ENCODE data around the gene LY6G6F.

Gene LY6G6F

GRCh38 chr6:31692353-31692752, 14.3 kb upstream of the LY6G6F start:
- no peak overlapping the region for H3K4me2 ChIP-seq
- H3K9ac ChIP-seq: no peak overlapping the region
- peaks cover 96 to 100% (median 98%) of the 10 kb centered on the region in 11 experiments for H3K36me3 ChIP-seq
- peaks cover 0 to 42% (median 11%) of the 10 kb centered on the region in 11 experiments; a peak in 14 of 22 replicates for H4K20me1 ChIP-seq
- TF ChIP-seq Cebpa-rat (IDR thresholded peaks at IDR 0.05): no peak
- no peaks in the 10 kb centered on the region for H3K27me3 ChIP-seq
- H3K27ac ChIP-seq: no peak overlapping the region
- peaks cover 0 to 30% (median 12%) of the 10 kb centered on the region in 10 experiments; a peak in 12 of 20 replicates for H3K4me1 ChIP-seq
- no peak overlapping the region for H3K4me3 ChIP-seq
- no peaks in the 10 kb centered on the region for H3K9me3 ChIP-seq (replicated peaks in 1 of 11)

DNA sequence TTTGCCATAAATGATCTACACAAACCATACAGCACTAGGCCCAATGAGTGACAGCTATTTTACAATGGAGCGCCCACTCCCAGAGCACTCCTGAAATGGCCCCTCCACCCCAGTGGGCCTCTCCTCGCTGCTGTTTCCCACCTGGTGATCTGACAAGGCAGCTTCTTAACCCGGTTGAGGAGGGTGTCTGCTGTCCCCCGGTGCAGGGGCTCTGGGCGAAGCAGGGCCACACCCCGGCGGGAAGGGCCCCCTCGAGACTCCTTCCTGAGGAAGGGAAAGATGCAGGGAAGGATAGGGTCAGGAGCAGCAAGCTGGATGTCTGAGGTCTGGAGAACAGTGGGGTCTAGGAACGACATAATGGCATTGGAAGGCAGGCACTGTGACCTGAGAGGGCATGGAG, 13.8 kb upstream of the LY6G6F start:
- no peak overlapping the region for H3K4me3 ChIP-seq
- peaks cover 0 to 42% (median 15%) of the 10 kb centered on the region in 11 experiments; a peak in 16 of 22 replicates for H4K20me1 ChIP-seq
- peaks cover 0 to 36% (median 12%) of the 10 kb centered on the region in 10 experiments; a peak in 14 of 20 replicates for H3K4me1 ChIP-seq
- H3K27ac ChIP-seq: no peak overlapping the region
- H3K9me3 ChIP-seq (replicated peaks in 1 of 11): no peaks in the 10 kb centered on the region
- TF ChIP-seq Cebpa-rat (IDR thresholded peaks at IDR 0.05): no peak
- H3K36me3 ChIP-seq: peaks cover 96 to 100% (median 98%) of the 10 kb centered on the region in 11 experiments
- peak overlapping the region in 1 of 11 experiments; percentile 29; a peak in 1 of 22 replicates for H3K9ac ChIP-seq
- H3K27me3 ChIP-seq: no peaks in the 10 kb centered on the region
- no peak overlapping the region for H3K4me2 ChIP-seq

DNA sequence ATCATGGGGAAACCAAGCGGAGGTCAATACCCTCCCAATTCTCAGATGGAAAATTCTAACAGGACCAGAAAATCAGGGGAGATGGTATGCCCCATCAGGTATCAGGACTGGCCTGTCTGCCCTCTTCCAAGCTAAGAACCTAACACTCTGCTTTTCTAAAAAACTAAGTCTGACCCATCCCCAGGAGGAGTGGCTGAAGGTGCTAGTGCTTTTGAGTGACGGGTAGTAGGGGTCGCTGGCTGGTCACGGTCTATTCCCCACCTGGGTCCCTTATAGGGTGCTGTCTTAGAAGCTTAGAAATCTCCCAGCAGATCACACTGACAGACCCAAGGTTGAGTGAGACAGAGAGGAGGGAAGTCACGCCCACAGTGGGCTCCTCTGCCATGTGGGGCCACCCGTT, 13.1 kb upstream of the LY6G6F start:
- Histone ChIP-seq H3K4me1 (peaks cover 0 to 42% (median 12%) of the 10 kb centered on the region in 10 experiments; a peak in 14 of 20 replicates), H3K27me3 (no peaks in the 10 kb centered on the region), H3K4me3 (no peak overlapping the region), H3K9ac (peak overlapping the region in 2 of 11 experiments; percentile 11 to 29; a peak in 2 of 22 replicates), H3K27ac (no peak overlapping the region), H3K4me2 (no peak overlapping the region), H3K9me3 (replicated peaks in 1 of 11) (no peaks in the 10 kb centered on the region), H4K20me1 (peaks cover 2 to 38% (median 20%) of the 10 kb centered on the region in 11 experiments; a peak in 16 of 22 replicates), H3K36me3 (peaks cover 93 to 99% (median 96%) of the 10 kb centered on the region in 11 experiments)
- TF ChIP-seq Cebpa-rat (IDR thresholded peaks at IDR 0.05): no peak

- H3K27me3 ChIP-seq: no peaks in the 10 kb centered on the region
- H3K36me3 ChIP-seq: peaks cover 78 to 93% (median 85%) of the 10 kb centered on the region in 11 experiments
- H4K20me1 ChIP-seq: peaks cover 9 to 59% (median 35%) of the 10 kb centered on the region in 11 experiments; a peak in 16 of 22 replicates
- peak overlapping the region in 3 of 11 experiments; percentile 13 to 47 (median 47); a peak in 4 of 22 replicates for H3K4me2 ChIP-seq
- no peak overlapping the region for H3K4me3 ChIP-seq
- no peaks in the 10 kb centered on the region for H3K9me3 ChIP-seq (replicated peaks in 1 of 11)
- H3K9ac ChIP-seq: peak overlapping the region in 4 of 11 experiments; percentile 33 to 63 (median 38); a peak in 4 of 22 replicates
- no peak for TF ChIP-seq Cebpa-rat (IDR thresholded peaks at IDR 0.05)
- H3K27ac ChIP-seq: 0 out of 22 replicates have a peak overlapping the region, but pooled peaks of 1 of the 11 experiments have one; percentile 29
- peaks cover 15 to 47% (median 19%) of the 10 kb centered on the region in 10 experiments for H3K4me1 ChIP-seq
Measured at GRCh38 chr6:31697555-31697954, 9.1 kb upstream of the LY6G6F start.

- H3K27ac ChIP-seq: peak overlapping the region in 1 of 11 experiments; percentile 96; a peak in 1 of 22 replicates
- H3K36me3 ChIP-seq: peaks cover 46 to 59% (median 52%) of the 10 kb centered on the region in 11 experiments
- H3K9me3 ChIP-seq (replicated peaks in 1 of 11): no peaks in the 10 kb centered on the region
- H3K27me3 ChIP-seq: no peaks in the 10 kb centered on the region
- peaks cover 24 to 55% (median 27%) of the 10 kb centered on the region in 10 experiments for H3K4me1 ChIP-seq
- H3K4me2 ChIP-seq: peak overlapping the region; percentile 76 to 99 (median 97)
- TF ChIP-seq Cebpa-rat (IDR thresholded peaks at IDR 0.05): no peak
- H4K20me1 ChIP-seq: peaks cover 9 to 47% (median 35%) of the 10 kb centered on the region in 11 experiments; a peak in 16 of 22 replicates
- peak overlapping the region in 6 of 10 experiments; percentile 76 to 95 (median 84); a peak in 9 of 20 replicates for H3K4me3 ChIP-seq
- peak overlapping the region in 10 of 11 experiments; percentile 19 to 98 (median 96); a peak in 13 of 22 replicates for H3K9ac ChIP-seq
Measured at GRCh38 chr6:31700740-31701401, 5.8 kb upstream of the LY6G6F start.

GRCh38 chr6:31701666-31702404, 4.8 kb upstream of the LY6G6F start:
- Histone ChIP-seq H4K20me1 (peaks cover 9 to 44% (median 29%) of the 10 kb centered on the region in 11 experiments; a peak in 16 of 22 replicates), H3K4me3 (peak overlapping the region; percentile 67 to 95 (median 82)), H3K27me3 (no peaks in the 10 kb centered on the region), H3K4me2 (peak overlapping the region; percentile 76 to 99 (median 97)), H3K9ac (peak overlapping the region; percentile 90 to 98 (median 95)), H3K9me3 (replicated peaks in 1 of 11) (no peaks in the 10 kb centered on the region), H3K27ac (peak overlapping the region; percentile 88 to 96 (median 94); a peak in 21 of 22 replicates), H3K4me1 (peaks cover 30 to 56% (median 34%) of the 10 kb centered on the region in 10 experiments), H3K36me3 (peaks cover 37 to 50% (median 43%) of the 10 kb centered on the region in 11 experiments)
- TF ChIP-seq Cebpa-rat (IDR thresholded peaks at IDR 0.05): no peak

DNA sequence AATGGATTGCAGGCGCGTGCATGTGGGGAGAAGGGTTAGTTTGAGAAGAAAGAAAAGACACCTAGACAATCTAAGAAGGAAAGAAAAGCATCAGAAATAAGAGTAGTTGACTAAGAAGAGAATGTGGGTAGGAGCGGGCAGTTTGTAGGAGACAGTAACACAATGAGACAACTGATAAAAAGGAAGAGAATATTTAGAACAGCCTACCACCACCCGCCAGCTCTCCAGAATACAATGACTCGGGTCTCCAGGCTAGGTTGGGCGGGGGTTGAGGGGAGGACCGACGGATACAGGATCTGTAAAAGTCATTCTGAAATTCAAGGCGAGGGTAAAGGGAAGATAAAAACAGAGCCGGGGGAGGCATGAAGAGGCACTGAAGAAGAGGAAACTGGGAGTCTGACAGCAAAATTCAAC, 4.3 kb upstream of the LY6G6F start:
- peaks cover 31 to 44% (median 37%) of the 10 kb centered on the region in 11 experiments for H3K36me3 ChIP-seq
- peak overlapping the region; percentile 76 to 99 (median 97) for H3K4me2 ChIP-seq
- peak overlapping the region; percentile 90 to 98 (median 95) for H3K9ac ChIP-seq
- no peaks in the 10 kb centered on the region for H3K9me3 ChIP-seq (replicated peaks in 1 of 11)
- peaks cover 7 to 38% (median 23%) of the 10 kb centered on the region in 11 experiments; a peak in 14 of 22 replicates for H4K20me1 ChIP-seq
- peaks cover 36 to 59% (median 39%) of the 10 kb centered on the region in 10 experiments for H3K4me1 ChIP-seq
- TF ChIP-seq Cebpa-rat (IDR thresholded peaks at IDR 0.05): no peak
- H3K4me3 ChIP-seq: peak overlapping the region; percentile 67 to 95 (median 82)
- peak overlapping the region; percentile 88 to 96 (median 94) for H3K27ac ChIP-seq
- H3K27me3 ChIP-seq: no peaks in the 10 kb centered on the region

- Histone ChIP-seq H3K36me3 (peaks cover 26 to 37% (median 30%) of the 10 kb centered on the region in 11 experiments), H3K4me2 (peak within 1 kb of the TSS; percentile 76 to 99 (median 97)), H3K9me3 (replicated peaks in 1 of 11) (no peaks in the 10 kb centered on the region), H3K9ac (peak within 1 kb of the TSS; percentile 90 to 98 (median 95)), H3K27me3 (no peaks in the 10 kb centered on the region), H3K27ac (peak within 1 kb of the TSS; percentile 88 to 96 (median 94)), H4K20me1 (peaks cover under 1 to 32% (median 19%) of the 10 kb centered on the region in 11 experiments; a peak in 14 of 22 replicates), H3K4me3 (peak within 1 kb of the TSS; percentile 67 to 95 (median 82)), H3K4me1 (peaks cover 39 to 59% (median 45%) of the 10 kb centered on the region in 10 experiments)
- peak; percentile 88 to 99 (median 96) for TF ChIP-seq Cebpa-rat (IDR thresholded peaks at IDR 0.05)
Measured at GRCh38 chr6:31702819-31703716, 3.6 kb upstream of the LY6G6F start, which contains the start of gene ABHD16A. Gene ABHD16A (minus strand): TSS chr6:31703324. CDS start chr6:31703281, 43 bp downstream.

All from BLaER1 treated with 17β-estradiol and CSF1 and Interleukin-3, amounts not matched to agents 10 nM and 100 nM (cell line).